ENCODE data around the gene RPS14. TPM values are rescaled to one million over a fixed set of nuclear protein-coding genes. Genes with fewer than 3 reads are reported as not detected.
"Not testable (repeated sequence)": the region's sequence is repeated elsewhere in the genome, so short reads cannot be mapped to it uniquely, and the experiment has no call there.

RPS14 gene
- total and polyA plus RNA-seq, 2 experiments from 2014 or later, result 1,343 to 1,694 TPM

DNA sequence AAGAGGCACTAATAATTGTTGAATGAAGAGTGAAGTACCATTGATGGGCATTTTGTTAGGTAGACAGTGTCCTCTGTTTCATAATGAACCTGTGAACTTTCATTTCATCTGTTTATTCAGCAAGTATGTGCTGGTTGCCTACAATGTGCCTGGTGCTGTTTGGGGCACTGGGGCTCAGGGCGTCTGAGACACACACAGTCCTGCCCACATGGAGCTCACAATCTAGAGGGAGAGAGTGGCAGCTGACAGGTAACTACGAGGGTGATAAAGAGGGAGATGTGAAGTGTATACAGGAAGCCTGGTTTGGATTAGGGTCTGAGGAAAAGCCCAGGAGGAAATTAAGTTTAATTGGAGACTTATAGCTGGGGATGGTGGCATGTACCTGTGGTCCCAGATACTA, 29.9 kb upstream of the RPS14 start:
- Histone ChIP-seq H3F3A (ENCODE audit: insufficient read depth) (0 out of 2 replicates have a peak, but pooled peaks cover 18% of the 10 kb centered on the region), H3K9ac (no peak overlapping the region), H3K4me2 (ENCODE audit: unreplicated experiment) (no peak overlapping the region), H3K27ac (no peak overlapping the region), H2AFZ (no peak overlapping the region), H3K9me2 (ENCODE audit: insufficient read depth) (no peaks in the 10 kb centered on the region), H3K4me3 (no peak overlapping the region), H3K27me3 (replicated peaks; ENCODE audit: insufficient read depth) (no peaks in the 10 kb centered on the region), H3K79me2 (ENCODE audit: insufficient read depth) (0 out of 2 replicates have a peak, but pooled peaks cover under 1% of the 10 kb centered on the region), H3K4me1 (ENCODE audit: insufficient read depth) (peaks cover 4% of the 10 kb centered on the region), H3K9me3 (ENCODE audit: low read depth) (no peaks in the 10 kb centered on the region), H4K20me1 (ENCODE audit: insufficient read depth) (no peaks in the 10 kb centered on the region), H3K36me3 (ENCODE audit: low read depth) (no peaks in the 10 kb centered on the region)
- DNase-seq, result no peak
- in situ Hi-C loops (cut with MboI), result no loop called here
- TF ChIP-seq EZH2 (IDR thresholded peaks at IDR 0.05; ENCODE audit: insufficient read depth, poor library complexity, severe bottlenecking) (no peak), EZH2phosphoT487 (IDR thresholded peaks at IDR 0.05; ENCODE audit: insufficient read depth, low read depth) (no peak)
- WGBS, 2 experiments (ENCODE audit: low coverage in 1 of 2, low lambda C conversion rate in 2 of 2, missing lambda C conversion rate in 2 of 2), result 59 to 65% methylated on average over 2 of the region's 2 CpGs

DNA sequence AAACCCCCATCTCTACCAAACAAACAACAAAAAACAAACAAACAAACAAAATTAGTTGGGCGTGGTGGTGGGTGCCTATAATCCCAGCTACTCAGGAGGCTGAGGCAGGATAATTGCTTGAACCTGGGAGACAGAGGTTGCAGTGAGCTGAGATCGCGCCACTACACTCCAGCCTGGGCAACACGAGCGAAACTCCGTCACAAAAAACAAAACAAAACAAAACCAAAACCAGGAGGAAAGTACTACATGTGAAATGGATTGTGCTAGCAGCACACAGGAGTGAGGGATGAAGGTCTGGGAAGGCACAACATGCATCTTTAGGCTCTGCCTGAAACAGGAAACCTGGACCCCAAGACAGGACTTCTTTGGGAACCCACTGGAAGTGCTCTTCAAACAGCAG, 27.0 kb upstream of the RPS14 start:
- H3K9ac ChIP-seq; H3K9me2 ChIP-seq (ENCODE audit: insufficient read depth); in situ Hi-C loops (cut with MboI); H3K27me3 ChIP-seq (replicated peaks; ENCODE audit: insufficient read depth); H4K20me1 ChIP-seq (ENCODE audit: insufficient read depth); H2AFZ ChIP-seq; H3K79me2 ChIP-seq (ENCODE audit: insufficient read depth); H3K4me3 ChIP-seq; H3K9me3 ChIP-seq (ENCODE audit: low read depth); DNase-seq; H3K36me3 ChIP-seq (ENCODE audit: low read depth); H3K4me2 ChIP-seq (ENCODE audit: unreplicated experiment); H3K27ac ChIP-seq: not testable (repeated sequence)
- peaks cover 25% of the 10 kb centered on the region for H3K4me1 ChIP-seq (ENCODE audit: insufficient read depth)
- H3F3A ChIP-seq (ENCODE audit: insufficient read depth), result peaks cover 33% of the 10 kb centered on the region
- 93% methylated on average over 6 of the region's 6 CpGs for whole genome bisulfite sequencing, 2 experiments (ENCODE audit: low coverage in 1 of 2, low lambda C conversion rate in 2 of 2, missing lambda C conversion rate in 2 of 2)

DNA sequence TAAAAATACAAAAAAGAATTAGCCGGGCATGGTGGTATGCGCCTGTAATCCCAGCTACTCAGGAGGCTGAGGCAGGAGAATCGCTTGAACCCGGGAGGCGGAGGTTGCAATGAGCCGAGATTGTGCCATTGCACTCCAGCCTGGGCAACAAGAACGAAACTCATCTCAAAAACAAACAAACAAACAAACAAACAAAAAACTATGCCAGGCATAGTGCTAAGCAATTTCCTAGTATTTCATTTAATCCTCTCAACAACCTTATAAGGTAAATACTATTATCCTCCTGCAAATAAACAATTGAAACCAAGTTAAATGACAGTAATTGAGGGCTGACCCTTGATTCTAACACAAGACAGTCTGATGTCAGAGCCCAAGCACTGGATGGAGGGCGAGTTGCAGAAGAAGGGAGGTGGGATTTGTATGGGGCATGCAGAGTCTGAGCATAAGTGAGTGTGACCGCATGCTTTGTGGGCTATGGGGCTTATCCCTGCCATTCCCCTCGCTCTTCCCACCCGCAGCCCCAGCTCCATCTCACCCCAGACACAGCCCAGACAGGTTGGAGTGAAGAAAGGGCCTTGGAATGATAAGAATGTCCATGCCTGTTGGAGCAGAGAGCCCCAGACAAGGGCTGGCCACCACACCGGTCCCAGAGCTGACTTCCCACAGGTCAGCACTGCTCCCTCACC, 24.3 kb upstream of the RPS14 start:
- Histone ChIP-seq H3K27ac (peak overlapping the region; percentile 89), H3K9ac (peak overlapping the region; percentile 76), H3K4me3 (no peak overlapping the region), H3K9me3 (ENCODE audit: low read depth) (no peaks in the 10 kb centered on the region), H3K27me3 (replicated peaks; ENCODE audit: insufficient read depth) (no peaks in the 10 kb centered on the region), H3K9me2 (ENCODE audit: insufficient read depth) (no peaks in the 10 kb centered on the region), H3K36me3 (ENCODE audit: low read depth) (no peaks in the 10 kb centered on the region), H4K20me1 (ENCODE audit: insufficient read depth) (no peaks in the 10 kb centered on the region), H3K4me1 (ENCODE audit: insufficient read depth) (peaks cover 47% of the 10 kb centered on the region), H3K79me2 (ENCODE audit: insufficient read depth) (no peaks in the 10 kb centered on the region), H3K4me2 (ENCODE audit: unreplicated experiment) (peak overlapping the region; percentile 56), H2AFZ (no peak overlapping the region), H3F3A (ENCODE audit: insufficient read depth) (peaks cover 54% of the 10 kb centered on the region)
- DNase-seq, result peak; percentile 49
- 80 to 82% methylated on average over 12 of the region's 12 CpGs for WGBS, 2 experiments (ENCODE audit: low coverage in 1 of 2, low lambda C conversion rate in 2 of 2, missing lambda C conversion rate in 2 of 2)
- in situ Hi-C loops (cut with MboI), result no loop called here
- no peak for TF ChIP-seq EZH2phosphoT487 (IDR thresholded peaks at IDR 0.05; ENCODE audit: insufficient read depth, low read depth)
- no peak for TF ChIP-seq EZH2 (IDR thresholded peaks at IDR 0.05; ENCODE audit: insufficient read depth, poor library complexity, severe bottlenecking)

DNA sequence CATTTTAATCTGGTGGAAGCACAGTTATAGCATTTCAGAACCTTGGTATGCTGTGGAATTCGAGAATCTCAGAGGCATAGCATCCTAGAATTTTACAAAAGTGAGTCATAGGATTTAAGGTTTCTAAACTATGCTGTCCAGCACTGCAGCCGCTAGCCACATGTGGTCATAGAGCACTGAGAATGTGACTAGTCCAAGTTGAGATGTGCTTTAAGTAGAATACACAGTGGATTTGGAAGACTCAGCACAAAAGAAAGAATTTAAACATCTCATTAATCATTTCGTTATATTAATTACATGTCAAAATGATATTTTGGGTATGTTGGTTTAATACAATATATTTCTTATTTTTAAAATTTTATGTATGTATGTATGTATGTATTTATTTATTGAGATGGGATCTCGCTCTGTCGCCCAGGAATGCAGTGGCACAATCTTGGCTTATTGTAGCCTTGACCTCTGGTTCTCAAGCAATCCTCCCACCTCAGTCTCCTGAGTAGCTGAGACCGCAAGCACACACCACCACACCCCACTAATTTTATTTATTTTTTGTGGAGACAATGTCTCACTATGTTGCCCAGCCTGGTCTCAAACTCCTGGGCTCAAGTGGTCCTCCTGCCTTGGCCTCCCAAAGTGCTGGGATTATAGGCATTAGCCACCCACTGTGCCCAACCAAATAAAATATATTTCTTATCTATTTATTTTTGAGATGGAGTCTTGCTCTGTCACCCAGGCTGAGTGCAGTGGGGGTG, 20.4 kb upstream of the RPS14 start:
- H3K9me2 ChIP-seq (ENCODE audit: insufficient read depth), result no peaks in the 10 kb centered on the region
- no peak overlapping the region for H2AFZ ChIP-seq
- H3K4me3 ChIP-seq, result no peak overlapping the region
- peak overlapping the region; percentile 11 for H3K4me2 ChIP-seq (ENCODE audit: unreplicated experiment)
- H3K27ac ChIP-seq, result peak overlapping the region; percentile 76
- peak; percentile 98 for DNase-seq
- no peak for TF ChIP-seq EZH2 (IDR thresholded peaks at IDR 0.05; ENCODE audit: insufficient read depth, poor library complexity, severe bottlenecking)
- peak; percentile 83 for TF ChIP-seq EZH2phosphoT487 (IDR thresholded peaks at IDR 0.05; ENCODE audit: insufficient read depth, low read depth)
- H3F3A ChIP-seq (ENCODE audit: insufficient read depth), result peaks cover 43% of the 10 kb centered on the region
- H4K20me1 ChIP-seq (ENCODE audit: insufficient read depth), result no peaks in the 10 kb centered on the region
- H3K4me1 ChIP-seq (ENCODE audit: insufficient read depth), result peaks cover 55% of the 10 kb centered on the region
- no peaks in the 10 kb centered on the region for H3K36me3 ChIP-seq (ENCODE audit: low read depth)
- no peaks in the 10 kb centered on the region for H3K27me3 ChIP-seq (replicated peaks; ENCODE audit: insufficient read depth)
- whole genome bisulfite sequencing, 2 experiments (ENCODE audit: low coverage in 1 of 2, low lambda C conversion rate in 2 of 2, missing lambda C conversion rate in 2 of 2), result 5 to 6% methylated on average over 6 of the region's 6 CpGs
- no peaks in the 10 kb centered on the region for H3K9me3 ChIP-seq (ENCODE audit: low read depth)
- in situ Hi-C loops (cut with MboI), result loop anchor here (5.0 to 10.0 kb wide), 2 partner anchors 52 to 175 kb away; partner anchors contain the start of gene SYNPO
- no peak overlapping the region for H3K9ac ChIP-seq
- H3K79me2 ChIP-seq (ENCODE audit: insufficient read depth), result no peaks in the 10 kb centered on the region
